ENCODE results near the gene NAGPA.
A peak's percentile ranks its signal among the peaks of the same experiment; 100 is the strongest.

Gene NAGPA

DNA sequence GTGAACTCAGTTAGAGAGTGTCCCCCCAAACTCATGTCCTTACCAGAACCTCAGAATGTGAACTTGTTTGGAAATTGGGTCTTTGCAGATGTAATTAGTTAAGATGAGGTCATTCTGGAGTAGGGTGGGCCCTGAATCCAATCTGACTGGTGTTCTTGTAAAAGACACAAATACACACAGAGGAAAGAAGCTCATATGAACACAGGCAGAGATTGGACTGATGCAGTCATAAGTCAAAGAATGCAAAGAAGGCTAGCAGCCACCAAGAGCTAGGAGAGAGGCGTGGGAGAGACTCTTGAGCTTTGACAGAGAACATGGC is 2.1 kb upstream of the NAGPA start:
- TF ChIP-seq CTCF (IDR thresholded peaks at IDR 0.05; ENCODE audit: low read depth, low read length, missing control alignments): no peak
- no peak overlapping the region for H3K4me3 ChIP-seq (ENCODE audit: low read depth, low read length)
- DNase-seq (ENCODE audit: low read depth): no peak

- H3K4me3 ChIP-seq (ENCODE audit: low read depth, low read length): peak overlapping the region; percentile 94
- DNase-seq (ENCODE audit: low read depth): no peak
- TF ChIP-seq CTCF (IDR thresholded peaks at IDR 0.05; ENCODE audit: low read depth, low read length, missing control alignments): no peak
Observed at GRCh38 chr16:5034167-5034523, 410 bp upstream of the NAGPA start.

- TF ChIP-seq CTCF (IDR thresholded peaks at IDR 0.05; ENCODE audit: low read depth, low read length, missing control alignments): no peak
- H3K4me3 ChIP-seq (ENCODE audit: low read depth, low read length): peak overlapping the region; percentile 94
- DNase-seq (ENCODE audit: low read depth): no peak
Observed at GRCh38 chr16:5032748-5033167, 977 bp downstream of the NAGPA start.

DNA sequence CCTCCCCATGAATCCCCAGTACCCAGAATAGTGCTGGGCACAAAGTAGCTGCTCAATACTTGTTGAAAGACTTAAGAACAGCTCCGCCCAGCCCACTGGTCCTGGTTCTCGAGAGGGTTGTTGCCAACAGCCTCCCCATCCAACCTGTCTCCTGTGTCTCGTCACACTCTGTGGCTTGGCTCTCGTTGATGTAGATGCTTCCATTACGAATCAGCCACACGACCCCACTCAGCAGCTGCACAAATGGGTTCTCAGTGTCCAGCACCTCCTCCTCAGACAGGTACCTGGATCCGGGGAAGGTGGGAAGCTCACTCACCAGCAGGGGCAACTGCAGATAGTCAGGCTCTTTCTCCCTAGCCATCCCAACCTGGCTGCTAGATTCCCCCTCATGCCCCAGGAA is 2.1 kb downstream of the NAGPA start:
- DNase-seq (ENCODE audit: low read depth): no peak
- TF ChIP-seq CTCF (IDR thresholded peaks at IDR 0.05; ENCODE audit: low read depth, low read length, missing control alignments): no peak
- no peak overlapping the region for H3K4me3 ChIP-seq (ENCODE audit: low read depth, low read length)

DNA sequence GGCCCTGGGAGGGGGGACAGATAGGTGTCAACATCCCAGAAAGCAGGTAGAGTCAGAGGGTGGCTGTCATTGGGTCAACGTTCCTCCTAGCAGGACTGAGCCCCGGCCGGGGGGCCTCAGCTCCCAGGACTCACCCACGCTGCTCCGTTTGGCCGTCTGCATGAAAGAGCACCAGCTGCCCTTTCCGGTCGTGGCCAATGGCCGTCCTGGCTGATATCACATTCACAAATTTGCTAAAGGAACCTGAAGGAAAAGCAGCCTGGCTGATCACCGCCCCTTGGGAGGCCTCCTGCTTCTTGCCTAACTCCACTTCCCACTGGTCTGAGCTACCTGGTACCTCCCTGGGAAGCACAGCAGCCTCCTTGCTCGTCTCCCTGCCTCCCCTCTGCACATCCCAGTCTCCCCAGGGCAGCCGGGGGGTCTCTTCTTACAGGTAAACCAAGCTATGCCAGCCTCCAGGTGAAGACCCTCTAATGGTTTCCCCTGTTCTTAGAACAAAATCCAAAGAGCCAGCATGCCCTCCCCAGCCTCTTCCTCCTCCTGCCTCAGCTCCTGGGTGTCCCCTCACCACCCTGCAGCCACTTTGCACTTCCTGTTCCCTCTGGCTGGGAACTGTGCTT is 3.4 kb downstream of the NAGPA start:
- no peak overlapping the region for H3K4me3 ChIP-seq (ENCODE audit: low read depth, low read length)
- no peak for DNase-seq (ENCODE audit: low read depth)
- no peak for TF ChIP-seq CTCF (IDR thresholded peaks at IDR 0.05; ENCODE audit: low read depth, low read length, missing control alignments)

GRCh38 chr16:5028950-5029475 is 4.7 kb downstream of the NAGPA start:
- no peak for DNase-seq (ENCODE audit: low read depth)
- no peak overlapping the region for H3K4me3 ChIP-seq (ENCODE audit: low read depth, low read length)
- TF ChIP-seq CTCF (IDR thresholded peaks at IDR 0.05; ENCODE audit: low read depth, low read length, missing control alignments): no peak

GRCh38 chr16:5027575-5028235 is 6.0 kb downstream of the NAGPA start:
- no peak for TF ChIP-seq CTCF (IDR thresholded peaks at IDR 0.05; ENCODE audit: low read depth, low read length, missing control alignments)
- DNase-seq (ENCODE audit: low read depth): no peak
- no peak overlapping the region for H3K4me3 ChIP-seq (ENCODE audit: low read depth, low read length)
